ENCODE measurements around the gene STK33.

- TF ChIP-seq CTCF (IDR thresholded peaks at IDR 0.05) = no peak
- no peak for TF ChIP-seq POLR2A (IDR thresholded peaks at IDR 0.05)
Measured at GRCh38 chr11:8347978-8348377, 246.1 kb downstream of the STK33 start.

All from vagina (tissue), 2 donors.